ENCODE measurements around the gene PPM1H.

Gene PPM1H

DNA sequence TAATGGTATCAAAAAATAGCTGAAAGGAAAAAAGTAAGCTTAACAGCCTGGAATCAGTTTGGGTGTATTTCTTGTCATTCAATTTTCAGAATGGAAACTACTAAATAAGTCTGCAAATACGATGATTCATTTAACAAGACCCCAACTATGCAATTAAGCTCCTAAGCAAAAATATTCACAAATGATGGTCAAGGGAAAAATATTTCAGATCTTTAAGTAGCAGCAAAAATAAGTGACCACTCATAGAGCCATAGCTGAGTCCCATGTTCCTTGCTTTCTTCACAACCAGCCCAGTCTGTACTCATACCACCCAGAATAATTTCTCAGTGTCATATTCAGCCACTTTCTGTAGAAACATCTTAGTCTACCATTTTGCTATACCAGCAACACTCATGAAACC is 185.4 kb downstream of the PPM1H start:
- no peaks in the 10 kb centered on the region for H3K9me3 ChIP-seq (ENCODE audit: insufficient read depth, low read depth, low read length)
- TF ChIP-seq, protein P1, sequence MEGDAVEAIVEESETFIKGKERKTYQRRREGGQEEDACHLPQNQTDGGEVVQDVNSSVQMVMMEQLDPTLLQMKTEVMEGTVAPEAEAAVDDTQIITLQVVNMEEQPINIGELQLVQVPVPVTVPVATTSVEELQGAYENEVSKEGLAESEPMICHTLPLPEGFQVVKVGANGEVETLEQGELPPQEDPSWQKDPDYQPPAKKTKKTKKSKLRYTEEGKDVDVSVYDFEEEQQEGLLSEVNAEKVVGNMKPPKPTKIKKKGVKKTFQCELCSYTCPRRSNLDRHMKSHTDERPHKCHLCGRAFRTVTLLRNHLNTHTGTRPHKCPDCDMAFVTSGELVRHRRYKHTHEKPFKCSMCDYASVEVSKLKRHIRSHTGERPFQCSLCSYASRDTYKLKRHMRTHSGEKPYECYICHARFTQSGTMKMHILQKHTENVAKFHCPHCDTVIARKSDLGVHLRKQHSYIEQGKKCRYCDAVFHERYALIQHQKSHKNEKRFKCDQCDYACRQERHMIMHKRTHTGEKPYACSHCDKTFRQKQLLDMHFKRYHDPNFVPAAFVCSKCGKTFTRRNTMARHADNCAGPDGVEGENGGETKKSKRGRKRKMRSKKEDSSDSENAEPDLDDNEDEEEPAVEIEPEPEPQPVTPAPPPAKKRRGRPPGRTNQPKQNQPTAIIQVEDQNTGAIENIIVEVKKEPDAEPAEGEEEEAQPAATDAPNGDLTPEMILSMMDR (conservative IDR thresholded peaks at IDR 0.05; ENCODE audit: low read length) = no peak
- no peak for TF ChIP-seq EZH2phosphoT487 (IDR thresholded peaks at IDR 0.05; ENCODE audit: borderline replicate concordance)
- H3K4me3 ChIP-seq (ENCODE audit: low read length, poor library complexity, severe bottlenecking) = no peak overlapping the region
- no peaks in the 10 kb centered on the region for H4K20me1 ChIP-seq (ENCODE audit: insufficient read depth, low read length, poor library complexity, severe bottlenecking)
- H3K4me1 ChIP-seq (ENCODE audit: insufficient read depth, low read length, poor library complexity, severe bottlenecking) = peaks cover 9% of the 10 kb centered on the region
- no peak overlapping the region for H2AFZ ChIP-seq (ENCODE audit: low read length)
- no peaks in the 10 kb centered on the region for H3K27me3 ChIP-seq (ENCODE audit: insufficient read depth, low read length, poor library complexity, severe bottlenecking)
- H3K36me3 ChIP-seq (ENCODE audit: insufficient read depth, low read length) = peaks cover 11% of the 10 kb centered on the region; the same call in 1 of the 2 replicates
- no peak overlapping the region for H3K9ac ChIP-seq (ENCODE audit: low read depth, low read length, poor library complexity, severe bottlenecking)
- H3K79me2 ChIP-seq (ENCODE audit: insufficient read depth, low read length) = no peaks in the 10 kb centered on the region; the same call in 1 of the 2 replicates
- H3K4me2 ChIP-seq (ENCODE audit: low read depth, low read length, poor library complexity, severe bottlenecking) = no peak overlapping the region
- H3F3A ChIP-seq (ENCODE audit: low read depth) = no peaks in the 10 kb centered on the region
- no peaks in the 10 kb centered on the region for H3K9me2 ChIP-seq (replicated peaks; ENCODE audit: low read depth, low read length)

DNA sequence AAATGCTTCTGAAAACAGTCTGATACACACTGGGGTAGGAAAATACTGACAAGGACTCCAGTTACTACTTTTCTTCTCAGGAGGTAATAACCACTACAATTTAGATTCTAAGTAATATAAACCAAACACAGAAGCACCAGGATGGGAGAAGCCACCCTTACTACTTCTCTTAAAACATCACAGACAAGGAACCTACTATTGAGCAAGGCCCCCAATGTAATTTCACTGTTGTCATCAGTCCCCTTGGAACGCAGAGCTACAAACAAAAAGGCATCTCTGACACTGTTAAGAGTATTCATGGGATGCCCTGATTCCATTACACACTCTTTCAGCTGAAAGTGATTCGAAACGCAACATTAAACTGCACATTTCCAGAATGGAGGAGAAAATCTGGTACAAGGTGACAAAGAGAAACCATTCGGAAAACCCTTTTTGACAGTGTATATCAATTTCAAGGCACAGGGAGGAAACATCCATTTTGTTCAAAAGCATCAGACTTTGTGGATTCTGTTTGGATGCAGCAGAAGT is 185.9 kb downstream of the PPM1H start:
- peaks cover 10% of the 10 kb centered on the region; the same call in 1 of the 2 replicates for H3K36me3 ChIP-seq (ENCODE audit: insufficient read depth, low read length)
- H3K4me3 ChIP-seq (ENCODE audit: low read length, poor library complexity, severe bottlenecking) = no peak overlapping the region
- H3K27me3 ChIP-seq (ENCODE audit: insufficient read depth, low read length, poor library complexity, severe bottlenecking) = no peaks in the 10 kb centered on the region
- peaks cover 9% of the 10 kb centered on the region for H3K4me1 ChIP-seq (ENCODE audit: insufficient read depth, low read length, poor library complexity, severe bottlenecking)
- TF ChIP-seq, protein P1 (conservative IDR thresholded peaks at IDR 0.05; ENCODE audit: low read length) = no peak
- no peak for TF ChIP-seq EZH2phosphoT487 (IDR thresholded peaks at IDR 0.05; ENCODE audit: borderline replicate concordance)
- no peaks in the 10 kb centered on the region; the same call in 1 of the 2 replicates for H3K79me2 ChIP-seq (ENCODE audit: insufficient read depth, low read length)
- no peaks in the 10 kb centered on the region for H3K9me3 ChIP-seq (ENCODE audit: insufficient read depth, low read depth, low read length)
- H3K9me2 ChIP-seq (replicated peaks; ENCODE audit: low read depth, low read length) = no peaks in the 10 kb centered on the region
- no peak overlapping the region for H3K9ac ChIP-seq (ENCODE audit: low read depth, low read length, poor library complexity, severe bottlenecking)
- H4K20me1 ChIP-seq (ENCODE audit: insufficient read depth, low read length, poor library complexity, severe bottlenecking) = no peaks in the 10 kb centered on the region
- no peaks in the 10 kb centered on the region for H3F3A ChIP-seq (ENCODE audit: low read depth)
- H3K4me2 ChIP-seq (ENCODE audit: low read depth, low read length, poor library complexity, severe bottlenecking) = no peak overlapping the region
- H2AFZ ChIP-seq (ENCODE audit: low read length) = no peak overlapping the region

DNA sequence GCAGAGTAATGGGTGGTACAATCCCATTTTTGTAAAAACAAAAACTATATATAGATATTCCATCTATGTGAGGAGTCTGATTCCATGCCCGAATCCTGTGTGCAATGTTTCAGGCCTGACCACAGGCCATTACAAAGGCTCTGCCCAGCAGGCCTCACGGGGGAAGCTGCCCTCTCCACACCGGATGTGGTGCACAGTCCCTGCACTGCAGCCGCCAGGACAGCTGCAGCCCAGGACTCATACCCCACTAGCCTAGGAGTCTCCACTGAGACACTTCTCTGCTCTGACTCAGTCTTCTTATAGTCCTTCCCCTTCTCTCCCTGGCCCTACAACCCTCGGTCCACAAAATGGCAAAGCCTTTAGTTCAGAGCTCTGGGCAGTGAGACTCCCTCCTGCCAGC is 190.4 kb downstream of the PPM1H start:
- H3F3A ChIP-seq (ENCODE audit: low read depth) = no peaks in the 10 kb centered on the region
- no peak overlapping the region for H3K4me3 ChIP-seq (ENCODE audit: low read length, poor library complexity, severe bottlenecking)
- no peaks in the 10 kb centered on the region for H3K9me2 ChIP-seq (replicated peaks; ENCODE audit: low read depth, low read length)
- no peaks in the 10 kb centered on the region; the same call in 1 of the 2 replicates for H3K79me2 ChIP-seq (ENCODE audit: insufficient read depth, low read length)
- peaks cover 3% of the 10 kb centered on the region; the same call in 1 of the 2 replicates for H3K36me3 ChIP-seq (ENCODE audit: insufficient read depth, low read length)
- H3K4me2 ChIP-seq (ENCODE audit: low read depth, low read length, poor library complexity, severe bottlenecking) = no peak overlapping the region
- no peaks in the 10 kb centered on the region for H3K9me3 ChIP-seq (ENCODE audit: insufficient read depth, low read depth, low read length)
- peaks cover 9% of the 10 kb centered on the region for H3K4me1 ChIP-seq (ENCODE audit: insufficient read depth, low read length, poor library complexity, severe bottlenecking)
- H3K27me3 ChIP-seq (ENCODE audit: insufficient read depth, low read length, poor library complexity, severe bottlenecking) = no peaks in the 10 kb centered on the region
- no peaks in the 10 kb centered on the region for H4K20me1 ChIP-seq (ENCODE audit: insufficient read depth, low read length, poor library complexity, severe bottlenecking)
- no peak overlapping the region for H2AFZ ChIP-seq (ENCODE audit: low read length)
- TF ChIP-seq, protein P1 (conservative IDR thresholded peaks at IDR 0.05; ENCODE audit: low read length) = no peak
- TF ChIP-seq EZH2phosphoT487 (IDR thresholded peaks at IDR 0.05; ENCODE audit: borderline replicate concordance) = no peak
- no peak overlapping the region for H3K9ac ChIP-seq (ENCODE audit: low read depth, low read length, poor library complexity, severe bottlenecking)

Data from Loucy (cell line).